CD4-positive, alpha-beta T cell treated with Interleukin-4 for 4 hours (primary cell): ENCODE data around the gene OCIAD2.
"Not testable (repeated sequence)": the region's sequence is repeated elsewhere in the genome, so short reads cannot be mapped to it uniquely, and the experiment has no call there.

Source experiments
- DNase-seq: peaks from one replicate; pipeline ENCODE4 v3.0.0-alpha.2; 2020

Gene OCIAD2

GRCh38 chr4:48905363-48906015 lies 1.1 kb downstream of the OCIAD2 start:
- DNase-seq, result no peak

GRCh38 chr4:48904541-48905142 lies 1.9 kb downstream of the OCIAD2 start:
- DNase-seq, result no peak

DNA sequence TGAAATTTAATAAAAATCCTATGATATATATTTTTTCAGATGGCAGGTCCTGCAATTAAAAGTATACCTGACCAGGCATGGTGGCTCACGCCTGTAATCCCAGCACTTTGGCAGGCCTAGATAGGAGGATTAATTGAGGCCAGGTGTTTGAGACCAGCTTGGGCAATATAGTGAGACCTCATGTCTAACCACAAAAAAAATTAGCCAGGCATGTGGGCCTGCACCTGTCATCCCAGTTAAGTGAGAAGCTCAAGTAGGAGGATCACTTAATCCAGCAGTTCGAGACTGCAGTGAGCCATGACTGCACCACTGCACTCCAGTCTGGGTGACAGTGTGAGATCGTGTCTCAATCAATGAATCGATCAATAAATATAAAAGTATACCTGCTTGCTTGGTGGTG lies 2.5 kb downstream of the OCIAD2 start:
- DNase-seq, result no peak

GRCh38 chr4:48902266-48902665 lies 4.3 kb downstream of the OCIAD2 start:
- DNase-seq, result no peak

- no peak for DNase-seq
Observed at GRCh38 chr4:48901196-48901595, 5.4 kb downstream of the OCIAD2 start.

GRCh38 chr4:48899950-48900349 lies 6.6 kb downstream of the OCIAD2 start:
- no peak for DNase-seq

DNA sequence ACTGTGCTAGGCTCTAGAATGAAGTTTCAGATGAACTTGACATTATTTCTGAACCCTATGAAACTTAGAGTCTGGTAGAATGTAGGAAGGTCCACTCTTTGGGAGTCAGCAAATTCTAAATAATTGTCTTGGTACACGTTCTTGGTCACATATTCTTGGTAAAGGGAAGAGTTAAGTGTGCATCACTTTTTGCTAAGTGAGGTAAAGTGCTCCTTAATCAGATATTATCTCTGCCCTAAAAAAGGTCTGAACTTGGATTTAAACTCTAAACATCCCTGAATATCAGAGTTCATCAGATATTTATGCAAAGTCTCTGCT lies 7.2 kb downstream of the OCIAD2 start:
- DNase-seq, result no peak

- DNase-seq, result no peak
Observed at GRCh38 chr4:48898733-48899431, 7.7 kb downstream of the OCIAD2 start.

DNA sequence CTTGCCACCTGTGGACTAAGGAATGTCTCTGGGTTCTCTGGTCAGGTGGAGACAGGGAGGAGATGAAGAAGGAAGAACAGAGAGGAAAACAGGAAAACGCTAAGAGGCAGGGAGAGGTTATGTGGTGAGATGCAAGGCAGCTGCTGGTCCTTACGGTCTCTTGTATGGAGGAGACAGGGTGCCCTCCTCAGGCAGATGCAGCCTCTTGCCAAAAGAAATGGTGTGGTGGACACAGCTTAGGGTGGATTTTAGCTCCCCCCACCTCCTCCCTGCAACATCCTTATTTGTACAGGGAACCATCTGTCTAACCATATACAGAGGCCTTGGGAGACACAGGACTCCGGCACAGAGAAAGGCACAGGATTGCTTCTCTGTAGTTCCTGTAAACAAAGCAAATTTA lies 9.7 kb downstream of the OCIAD2 start:
- DNase-seq, result no peak

DNA sequence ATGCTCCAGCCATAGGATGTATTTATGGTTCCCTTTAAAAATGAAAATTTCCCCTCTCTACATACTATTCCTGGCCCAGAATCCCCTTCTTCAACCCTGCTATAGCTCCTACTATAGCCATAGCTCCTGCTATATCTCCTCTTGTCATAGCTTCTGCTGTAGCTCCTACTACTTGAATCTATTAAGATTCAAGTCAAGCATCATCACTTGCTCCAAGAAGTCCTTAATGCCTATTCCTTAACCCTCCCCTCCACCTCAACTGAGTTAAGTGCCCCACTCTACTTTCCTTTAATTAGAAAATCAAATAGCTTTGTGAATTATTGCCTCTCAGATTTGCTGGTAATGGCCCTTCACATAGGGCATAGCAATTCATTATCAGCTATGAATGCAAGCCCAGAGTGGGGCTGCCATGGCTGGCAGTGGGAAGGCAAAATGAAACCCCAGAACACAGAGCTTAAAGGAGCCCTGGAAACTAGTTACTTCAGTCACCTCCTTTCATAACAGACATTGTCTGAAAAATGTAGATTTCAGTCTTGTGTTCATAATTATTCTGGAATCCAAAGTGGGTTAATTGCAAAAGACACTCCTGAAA lies 15.4 kb downstream of the OCIAD2 start:
- no peak for DNase-seq

GRCh38 chr4:48889750-48890149 lies 16.8 kb downstream of the OCIAD2 start:
- not testable (repeated sequence) for DNase-seq

DNA sequence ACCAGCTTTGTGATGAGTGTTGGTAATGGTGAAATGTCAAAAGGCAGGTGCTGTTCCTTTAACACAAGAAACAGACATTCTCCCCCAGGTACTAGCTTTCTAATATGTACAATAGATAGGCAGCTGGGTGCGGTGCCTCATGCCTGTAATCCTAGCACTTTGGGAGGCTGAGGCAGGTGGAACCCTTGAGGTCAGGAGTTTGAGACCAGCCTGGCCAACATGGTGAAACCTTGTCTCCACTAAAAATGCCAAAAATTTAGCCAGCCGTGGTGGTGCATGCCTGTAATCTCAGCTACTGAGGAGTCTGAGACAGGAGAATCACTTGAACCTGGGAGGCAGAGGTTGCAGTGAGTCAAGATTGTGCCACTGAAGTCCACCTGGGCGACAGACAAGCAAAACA lies 24.9 kb downstream of the OCIAD2 start:
- DNase-seq, result not testable (repeated sequence)

DNA sequence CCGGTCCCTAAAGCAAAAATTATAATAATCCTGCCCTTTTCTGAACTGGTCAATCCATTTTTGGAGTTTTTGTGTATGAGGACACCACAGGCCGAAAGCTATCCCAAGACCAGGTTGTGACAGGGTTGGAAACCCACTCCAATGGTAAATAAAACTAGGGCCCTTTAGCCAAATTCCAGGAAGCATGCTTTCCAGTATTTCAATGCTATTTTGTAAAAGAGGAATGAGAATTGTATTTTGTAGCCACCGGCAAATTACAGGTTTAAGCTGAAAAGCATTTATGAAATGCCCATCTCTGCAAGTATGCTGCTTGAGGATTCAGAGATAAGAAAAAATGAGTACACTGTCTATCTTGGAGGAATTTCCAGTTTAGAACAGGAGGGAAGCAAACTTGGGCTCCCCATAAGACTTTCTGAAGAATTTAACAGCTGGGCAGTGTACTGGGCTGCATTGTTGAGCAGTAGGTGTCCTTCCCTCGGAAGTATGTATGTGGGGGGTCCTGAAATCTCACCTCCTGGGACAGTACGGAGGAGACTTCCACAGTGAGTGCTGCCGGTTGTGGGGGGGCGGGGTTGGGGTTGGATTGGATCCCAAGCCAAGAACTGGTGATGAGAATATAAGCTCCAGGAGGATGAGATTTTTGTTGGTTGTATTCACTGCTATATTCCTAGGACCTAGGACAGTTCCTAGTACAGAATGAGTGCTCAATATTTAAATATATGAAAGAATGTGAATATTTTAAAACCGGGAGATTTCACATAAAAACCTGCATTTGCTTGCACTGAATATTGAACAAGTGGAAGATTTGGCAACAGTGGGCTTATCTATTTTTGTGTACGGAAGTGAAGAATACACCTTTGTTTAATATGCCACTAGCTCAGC lies 26.8 kb downstream of the OCIAD2 start:
- DNase-seq, result no peak

DNA sequence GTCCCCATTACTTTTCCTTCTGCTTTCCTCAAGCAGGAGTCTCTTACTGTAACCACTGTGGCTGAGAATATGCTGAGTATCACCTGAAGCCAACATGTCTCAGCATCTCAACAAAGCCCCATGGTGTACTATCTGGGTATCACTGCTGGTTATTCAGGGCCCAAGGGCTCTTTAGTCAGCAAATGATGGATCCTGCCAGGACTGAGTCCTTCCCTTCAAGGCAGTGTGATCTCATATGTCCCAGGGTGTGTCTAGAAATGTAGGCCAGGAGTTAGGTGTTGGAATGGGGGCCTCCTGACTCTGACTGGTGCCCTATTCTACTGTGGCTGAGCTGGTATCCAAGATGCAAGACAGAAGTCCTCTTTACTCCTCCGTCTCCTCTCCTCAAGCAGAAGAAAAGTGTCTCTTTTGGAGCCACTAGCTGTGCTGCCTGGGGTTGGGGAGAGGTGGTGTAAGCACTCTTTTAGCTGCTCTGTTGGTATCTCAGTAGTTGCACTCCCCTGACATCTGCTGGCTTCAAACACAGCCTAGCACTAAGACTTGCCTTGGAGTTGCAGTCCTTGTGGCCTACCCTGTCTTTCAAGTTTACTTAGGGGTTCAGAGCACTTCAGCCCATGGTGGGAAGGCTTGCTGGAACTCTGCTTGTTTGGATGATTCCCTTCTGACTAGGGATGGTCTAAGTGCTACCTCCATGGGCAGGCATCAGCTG lies 28.6 kb downstream of the OCIAD2 start:
- no peak for DNase-seq

DNA sequence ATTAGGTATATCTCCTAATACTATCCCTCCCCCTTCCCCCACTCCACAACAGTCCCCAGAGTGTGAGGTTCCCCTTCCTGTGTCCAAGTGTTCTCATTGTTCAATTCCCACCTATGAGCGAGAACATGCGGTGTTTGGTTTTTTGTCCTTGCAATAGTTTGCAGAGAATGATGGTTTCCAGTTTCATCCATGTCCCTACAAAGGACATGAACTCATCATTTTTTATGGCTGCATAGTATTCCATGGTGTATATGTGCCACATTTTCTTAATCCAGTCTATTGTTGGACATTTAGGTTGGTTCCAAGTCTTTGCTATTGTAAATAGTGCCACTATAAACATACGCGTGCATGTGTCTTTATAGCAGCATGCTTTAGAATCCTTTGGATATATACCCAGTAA lies 41.9 kb downstream of the OCIAD2 start:
- not testable (repeated sequence) for DNase-seq

DNA sequence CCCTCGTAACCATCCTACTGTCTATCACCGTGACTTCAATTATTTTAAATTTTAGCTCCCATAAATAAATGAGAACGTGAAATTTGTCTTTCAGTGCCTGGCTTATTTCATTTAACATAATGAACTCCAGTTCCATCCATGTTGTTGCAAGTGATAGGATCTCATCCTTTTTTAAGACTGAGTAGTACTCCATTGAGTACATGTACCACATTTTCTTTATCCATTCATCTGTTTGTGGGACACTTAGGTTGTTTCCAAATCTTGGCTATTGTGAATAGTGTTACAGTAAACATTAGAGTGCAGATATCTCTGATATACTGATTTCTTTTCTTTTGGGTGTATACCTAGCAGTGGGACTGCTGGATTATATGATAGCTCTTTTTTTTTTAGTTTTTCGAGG lies 42.8 kb downstream of the OCIAD2 start:
- no peak for DNase-seq

- no peak for DNase-seq
Observed at GRCh38 chr4:48862661-48863060, 43.9 kb downstream of the OCIAD2 start.

DNA sequence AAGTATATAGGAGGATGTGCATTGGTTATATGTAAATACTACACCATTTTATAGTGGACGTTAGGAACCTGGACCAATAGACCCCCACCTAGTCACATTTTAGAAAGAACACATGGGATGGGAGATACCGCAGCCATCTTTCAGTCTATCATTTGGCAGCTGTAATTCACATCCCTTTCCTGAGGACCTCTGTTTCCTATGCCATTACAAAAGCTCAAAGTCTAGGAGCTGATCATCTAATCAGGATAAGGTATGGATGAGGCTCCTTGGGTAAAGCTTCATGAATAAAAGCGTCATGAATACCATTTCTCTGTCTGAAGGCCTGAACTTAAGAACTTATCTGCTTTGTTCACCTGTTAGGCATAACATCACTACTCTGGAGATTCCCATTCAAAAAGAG lies 44.5 kb downstream of the OCIAD2 start:
- DNase-seq, result no peak

- DNase-seq, result no peak
Observed at GRCh38 chr4:48858130-48858529, 48.4 kb downstream of the OCIAD2 start.

- DNase-seq, result no peak
Observed at GRCh38 chr4:48854982-48855381, 51.6 kb downstream of the OCIAD2 start.

DNA sequence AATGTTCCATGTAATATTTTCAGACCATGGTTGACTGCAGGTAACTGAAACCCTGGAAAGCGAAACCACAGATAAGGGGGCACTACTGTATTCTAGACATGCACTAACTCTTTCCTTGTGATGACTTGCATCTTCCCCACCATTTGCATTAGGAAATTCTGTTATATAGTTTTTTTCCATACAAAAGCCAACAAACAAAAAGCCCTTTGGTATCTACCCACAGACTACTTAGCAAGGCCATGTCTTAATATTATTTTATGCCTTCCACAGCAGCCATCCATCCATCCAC lies 52.2 kb downstream of the OCIAD2 start:
- DNase-seq, result no peak

DNA sequence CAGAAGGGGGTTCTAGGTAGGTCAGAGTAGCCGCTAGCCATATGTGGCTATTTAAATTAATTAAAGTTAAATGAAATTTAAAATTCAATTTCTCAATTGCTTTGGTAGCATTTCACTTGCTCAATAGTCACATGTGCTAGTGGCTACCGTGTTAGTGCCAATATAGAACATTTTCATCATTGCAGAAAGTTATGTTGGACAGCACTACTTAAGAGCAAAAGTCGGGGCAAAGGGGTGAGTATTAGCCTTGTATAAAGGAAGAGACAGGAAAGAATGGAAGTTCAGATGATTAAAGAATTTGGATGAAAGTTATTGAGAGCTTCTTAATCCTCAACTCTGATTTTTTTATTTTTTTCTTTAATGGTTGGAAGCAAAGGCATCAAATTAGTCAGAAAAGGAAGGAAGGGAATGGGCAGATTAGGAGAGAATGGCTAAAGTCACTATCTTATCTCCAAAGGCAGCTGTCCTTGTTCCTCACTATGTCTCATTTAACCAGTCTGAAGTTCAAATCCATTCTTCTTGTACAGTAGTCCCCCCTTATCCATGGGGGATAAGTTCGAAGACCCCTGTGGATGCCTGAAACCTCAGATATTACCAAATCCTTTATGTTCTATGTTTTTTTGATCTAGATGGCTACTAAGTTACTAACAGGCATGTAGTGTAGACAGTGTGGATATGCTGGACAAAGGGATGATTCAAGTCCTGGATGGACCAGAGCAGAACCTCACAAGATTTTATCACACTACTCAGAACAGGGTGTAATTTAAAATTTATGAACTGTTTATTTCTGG lies 52.8 kb downstream of the OCIAD2 start:
- DNase-seq, result no peak
